ENCODE results near the gene ASH1L. TPM values are rescaled to one million over a fixed set of nuclear protein-coding genes. Genes with fewer than 3 reads are reported as not detected.

Gene ASH1L
- total RNA-seq, 1 donor from 2014 or later: 45.2 TPM

DNA sequence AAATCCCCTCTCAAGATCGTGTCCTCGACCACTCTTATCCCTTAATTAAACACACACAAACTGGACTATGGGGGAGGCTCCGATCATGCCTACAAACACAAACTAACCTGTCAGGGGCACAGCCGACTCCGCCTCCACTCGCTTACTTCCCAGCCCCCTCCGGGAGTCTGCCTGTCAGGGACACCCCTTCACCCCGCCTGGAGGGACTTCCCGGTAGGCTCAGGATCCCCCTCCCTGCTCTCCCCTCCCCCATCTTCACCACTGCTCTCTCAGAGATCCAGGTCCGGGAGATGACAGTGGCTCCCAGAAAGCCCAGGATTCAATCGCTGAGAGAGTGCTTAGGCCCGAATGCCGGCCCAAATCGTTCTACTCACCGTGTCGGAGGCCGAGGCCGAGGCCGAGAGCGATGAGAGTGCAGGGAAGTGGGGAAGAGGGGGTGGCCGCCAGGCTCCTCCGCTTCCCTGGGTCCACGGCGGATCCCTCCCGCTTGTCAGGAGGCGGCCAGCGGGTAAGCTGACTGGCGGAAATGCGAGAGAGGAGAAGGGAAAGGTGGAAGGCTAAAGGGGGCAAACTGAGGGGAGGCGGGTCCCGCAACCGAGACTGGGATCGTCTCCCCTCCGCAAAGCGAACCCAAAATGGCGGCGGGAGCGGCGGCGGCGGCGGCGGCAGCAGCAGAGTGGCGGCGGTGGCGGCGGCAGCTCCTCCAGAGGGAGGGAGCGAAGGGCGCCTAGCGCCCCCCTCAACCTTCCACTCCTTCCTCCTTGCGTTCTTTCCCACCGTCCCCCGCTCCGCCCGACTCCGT, 623 bp downstream of the ASH1L start:
- intact Hi-C loops (cut with micrococcal nuclease): loop anchor here (2.0 to 10.0 kb wide), 4 partner anchors 25 to 287 kb away; partner anchors contain the start of genes CLK2, DAP3, HCN3 and YY1AP1

DNA sequence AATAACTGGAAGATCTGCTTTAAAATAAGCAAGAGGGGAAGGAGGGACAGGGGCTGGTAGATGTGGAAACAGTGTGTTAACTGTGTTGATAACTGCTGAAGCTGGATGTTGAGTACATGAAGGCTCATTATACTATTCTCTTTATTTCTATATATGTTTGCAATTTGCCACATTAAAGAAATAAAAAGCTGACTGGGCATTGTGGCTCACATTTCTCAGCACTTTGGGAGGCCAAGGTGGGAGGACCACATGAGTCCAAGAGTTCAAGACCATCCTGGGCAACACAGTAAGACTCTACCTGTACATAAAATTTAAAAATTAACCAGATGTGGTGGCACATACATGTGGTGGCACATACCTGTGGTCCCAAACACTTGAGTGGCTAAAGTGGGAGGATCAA, 6.7 kb downstream of the ASH1L start:
- intact Hi-C loops (cut with micrococcal nuclease): loop anchor here (10.0 kb wide), 1 partner anchor 51 kb away; no protein-coding TSS in a partner anchor

DNA sequence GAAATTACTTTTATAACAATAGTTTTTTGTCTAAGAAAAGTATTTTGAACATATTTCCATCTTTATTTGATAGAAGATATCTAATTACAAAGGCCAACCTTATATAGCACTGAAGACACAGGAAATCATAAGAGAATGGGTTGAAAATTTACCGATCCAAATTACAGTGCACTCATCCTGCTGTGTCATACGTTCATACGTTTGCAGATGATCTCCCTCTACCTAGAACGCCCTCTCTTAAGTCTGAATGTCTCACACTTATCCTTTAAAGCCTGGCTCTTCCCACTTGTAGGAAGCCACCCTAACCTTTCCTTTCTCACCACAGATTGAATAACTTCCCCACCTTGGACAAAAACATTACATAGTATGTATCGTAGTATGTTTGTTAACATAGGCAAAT, 9.3 kb downstream of the ASH1L start:
- intact Hi-C loops (cut with micrococcal nuclease): loop anchor here (10.0 kb wide), 1 partner anchor 49 kb away; no protein-coding TSS in a partner anchor

DNA sequence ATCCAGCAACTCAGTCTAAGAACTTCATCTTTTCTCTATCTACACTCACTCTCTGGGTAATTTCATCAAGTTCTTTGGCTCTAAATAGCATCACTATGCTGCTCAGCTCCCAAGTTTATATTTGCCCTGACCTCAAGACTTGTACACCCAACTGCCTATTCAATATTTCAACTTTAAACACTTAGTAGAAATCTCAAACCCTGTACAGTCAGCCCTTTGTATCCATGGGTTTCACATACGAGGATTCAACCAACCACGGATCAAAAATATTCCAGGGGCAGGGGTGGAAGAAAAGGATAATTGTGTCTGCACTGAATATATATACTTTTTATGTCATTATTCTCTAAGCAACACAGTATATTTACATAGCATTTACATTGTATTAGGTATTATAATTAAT, 13.9 kb downstream of the ASH1L start:
- intact Hi-C loops (cut with micrococcal nuclease): no loop called here

DNA sequence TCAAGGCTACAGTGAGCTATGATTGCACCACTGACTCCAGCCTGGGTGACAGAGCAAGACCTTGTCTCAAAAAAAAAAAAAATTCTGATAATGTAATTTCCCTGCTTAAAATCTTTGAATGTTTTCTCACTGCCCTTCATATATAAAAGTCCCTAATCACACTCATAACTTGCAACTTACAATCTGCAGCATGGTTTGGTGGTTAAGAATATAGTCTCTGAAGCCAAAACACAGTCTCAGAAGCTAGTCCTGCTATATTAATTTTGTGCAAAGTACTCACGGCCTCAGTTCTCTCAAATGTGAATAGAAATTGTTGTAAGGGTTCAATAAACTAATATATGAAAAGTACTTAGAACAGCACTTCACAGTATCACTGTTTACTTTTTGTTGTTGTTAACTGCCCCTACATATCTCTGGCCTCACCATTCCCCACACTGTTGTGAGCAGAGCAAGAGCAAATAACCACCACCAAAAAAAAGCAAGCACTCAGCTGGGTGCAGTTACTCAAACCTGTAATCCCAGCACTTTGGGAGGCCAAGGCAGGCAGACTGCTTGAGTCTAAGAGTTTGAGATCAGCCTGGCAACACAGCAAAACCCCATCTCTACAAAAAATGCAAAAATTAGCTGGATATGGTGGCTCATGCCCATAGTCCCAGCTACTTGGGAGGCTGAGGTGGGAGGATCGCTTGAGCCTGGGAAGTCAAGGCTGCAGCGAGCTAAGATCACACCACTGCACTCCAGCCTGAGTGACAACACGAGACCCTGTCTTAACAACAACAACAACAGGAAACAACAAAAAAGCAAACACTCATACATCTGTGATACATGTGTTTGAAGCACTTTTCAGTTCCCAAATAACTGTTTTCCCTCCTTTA, 22.4 kb downstream of the ASH1L start:
- intact Hi-C loops (cut with micrococcal nuclease): no loop called here

DNA sequence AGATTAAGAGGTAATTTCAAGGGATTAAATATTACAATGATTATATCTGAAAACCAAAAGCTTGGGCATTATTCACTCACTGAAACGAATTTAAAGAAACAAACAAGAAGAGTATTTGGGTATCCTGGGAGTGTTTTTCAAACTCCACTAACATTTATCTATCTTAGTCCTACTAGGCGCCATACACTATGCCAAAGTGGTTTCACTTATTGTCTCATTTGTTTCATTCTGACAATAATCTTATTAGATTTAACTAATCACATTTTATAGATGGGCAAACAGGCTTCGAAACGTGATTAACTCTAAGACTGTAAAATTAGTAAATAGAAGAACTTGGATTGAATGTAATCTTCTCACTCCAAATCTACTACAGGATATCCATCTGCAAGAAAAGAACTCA, 25.4 kb downstream of the ASH1L start:
- intact Hi-C loops (cut with micrococcal nuclease): loop anchor here (2.0 kb wide), 1 partner anchor 26 kb away; the partner anchor contains the start of gene ASH1L

DNA sequence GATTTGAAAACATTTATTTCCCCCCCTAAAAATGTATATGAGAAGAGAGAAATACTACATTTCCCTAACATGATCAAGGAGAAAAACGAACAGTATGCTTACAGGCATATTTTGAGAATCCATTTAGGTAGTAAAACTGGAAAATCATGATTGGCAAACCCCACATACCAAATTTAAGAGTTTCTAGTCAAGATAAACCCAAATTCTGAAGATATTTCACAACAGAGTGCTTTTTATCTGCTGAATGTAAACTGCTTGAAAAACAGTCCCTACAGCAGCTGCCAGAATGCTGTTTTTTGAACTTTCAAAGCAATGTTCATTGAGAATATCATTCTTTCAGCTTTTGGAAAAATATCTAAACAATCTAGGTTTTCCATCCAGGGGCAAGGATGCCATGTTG, 31.0 kb downstream of the ASH1L start:
- intact Hi-C loops (cut with micrococcal nuclease): no loop called here

DNA sequence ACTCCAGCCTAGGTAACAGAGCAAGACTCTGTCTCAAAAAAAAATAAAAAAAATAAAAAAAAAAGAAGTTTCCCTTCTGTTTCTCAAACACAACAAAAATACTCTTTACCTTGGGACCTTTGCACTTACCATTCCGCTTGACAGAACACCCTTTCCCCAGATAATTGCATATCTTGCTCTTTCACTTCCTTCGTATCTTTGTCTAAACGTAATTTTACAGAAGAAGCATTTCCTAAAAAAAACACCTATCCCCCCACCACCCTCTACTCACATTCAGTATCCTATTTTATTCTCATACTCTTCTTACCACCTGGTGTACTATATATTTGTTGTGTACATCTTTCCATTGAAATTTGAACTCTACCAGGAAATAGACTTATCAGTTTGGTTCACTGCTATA, 32.7 kb downstream of the ASH1L start:
- intact Hi-C loops (cut with micrococcal nuclease): no loop called here

DNA sequence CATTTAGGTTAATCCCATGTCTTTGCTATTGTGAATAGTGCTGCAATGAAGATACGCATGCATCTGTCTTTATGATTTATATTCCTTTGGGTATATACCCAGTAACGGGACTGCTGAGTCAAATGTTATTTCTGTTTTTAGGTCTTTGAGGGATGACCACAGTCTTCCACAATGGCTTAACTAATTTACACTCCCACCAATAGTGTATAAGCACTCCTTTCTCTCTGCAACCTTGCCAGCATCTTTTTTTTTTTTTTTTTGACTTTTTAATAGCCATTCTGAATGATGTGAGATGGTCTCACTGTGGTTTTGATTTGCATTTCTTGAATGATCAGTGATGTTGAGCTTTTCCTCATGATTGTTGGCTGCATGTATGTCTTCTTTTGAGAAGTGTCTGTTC, 33.5 kb downstream of the ASH1L start:
- intact Hi-C loops (cut with micrococcal nuclease): no loop called here

DNA sequence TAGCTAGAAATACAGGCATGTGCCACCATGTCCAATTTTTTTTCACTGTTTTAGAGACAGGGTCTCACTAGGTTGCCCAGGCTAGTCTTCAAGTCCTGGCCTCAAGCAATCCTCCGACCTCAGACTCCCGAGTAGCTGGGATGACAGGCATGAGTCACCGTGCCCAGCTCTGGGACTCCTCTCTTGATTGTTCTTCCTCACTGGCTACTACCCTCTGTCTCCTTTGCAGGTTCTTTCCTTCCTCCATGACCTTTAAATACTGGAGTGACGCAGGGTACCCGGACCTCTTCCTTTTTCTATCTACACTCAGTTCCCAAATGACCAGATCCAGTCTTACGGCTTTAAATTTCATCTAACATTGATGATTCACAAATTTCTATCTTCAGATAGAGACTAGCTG, 34.9 kb downstream of the ASH1L start:
- intact Hi-C loops (cut with micrococcal nuclease): no loop called here

DNA sequence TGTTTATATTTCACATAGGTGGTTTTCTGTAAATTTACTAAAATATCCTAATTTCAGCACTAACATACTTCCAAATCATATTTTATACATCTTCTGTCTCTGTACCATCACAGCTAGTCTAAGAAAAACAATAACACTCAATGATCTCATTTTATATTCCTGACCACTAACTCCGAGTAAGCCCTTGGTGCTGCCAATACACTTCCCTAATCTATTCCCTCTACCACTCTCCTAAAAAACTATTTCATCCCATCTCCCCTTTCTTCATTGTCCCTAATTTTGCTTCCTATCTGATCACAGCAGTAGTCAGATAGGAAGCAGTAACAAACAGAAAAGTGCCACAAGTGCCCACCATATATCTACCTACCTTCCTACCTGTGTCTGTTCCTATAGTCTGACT, 36.2 kb downstream of the ASH1L start:
- intact Hi-C loops (cut with micrococcal nuclease): no loop called here

DNA sequence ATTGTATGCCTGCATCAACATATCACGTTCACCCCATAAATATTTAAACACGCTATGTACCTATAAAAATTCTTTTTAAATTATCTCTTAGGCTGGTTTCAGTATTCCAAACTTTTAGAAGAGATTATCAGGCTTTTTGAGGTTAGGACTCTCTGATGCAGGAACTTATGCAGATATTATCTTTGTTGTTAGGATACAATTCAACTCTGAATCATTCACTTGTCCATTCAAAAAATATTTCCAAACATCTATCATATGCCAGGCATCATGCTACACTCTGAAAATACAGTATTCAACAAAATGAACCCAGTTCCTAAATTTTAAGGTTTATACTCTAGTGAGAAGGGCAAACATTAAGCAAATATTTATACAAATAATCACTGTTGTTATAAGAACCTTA, 40.5 kb downstream of the ASH1L start:
- intact Hi-C loops (cut with micrococcal nuclease): no loop called here

DNA sequence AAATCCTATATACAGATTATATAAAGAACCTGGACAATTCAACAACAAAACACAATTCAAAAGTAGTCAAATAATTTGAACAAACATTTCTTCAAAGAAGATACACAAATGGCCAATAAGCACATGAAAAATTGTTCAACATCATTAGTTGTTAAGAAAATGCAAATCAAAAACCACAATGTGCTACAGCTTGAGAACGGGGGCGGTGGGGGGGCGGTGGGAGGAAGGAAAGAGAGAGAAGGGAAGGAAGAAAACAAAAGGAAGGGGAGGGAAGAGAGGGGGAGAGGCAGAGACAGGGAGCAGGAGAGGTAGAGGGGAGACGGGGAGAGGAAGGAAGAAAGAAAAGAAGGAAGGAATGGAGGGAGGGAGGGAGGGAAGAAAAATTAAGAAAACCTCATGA, 44.1 kb downstream of the ASH1L start:
- intact Hi-C loops (cut with micrococcal nuclease): loop anchor here (10.0 kb wide), 1 partner anchor 194 kb away; the partner anchor contains the start of gene RUSC1

DNA sequence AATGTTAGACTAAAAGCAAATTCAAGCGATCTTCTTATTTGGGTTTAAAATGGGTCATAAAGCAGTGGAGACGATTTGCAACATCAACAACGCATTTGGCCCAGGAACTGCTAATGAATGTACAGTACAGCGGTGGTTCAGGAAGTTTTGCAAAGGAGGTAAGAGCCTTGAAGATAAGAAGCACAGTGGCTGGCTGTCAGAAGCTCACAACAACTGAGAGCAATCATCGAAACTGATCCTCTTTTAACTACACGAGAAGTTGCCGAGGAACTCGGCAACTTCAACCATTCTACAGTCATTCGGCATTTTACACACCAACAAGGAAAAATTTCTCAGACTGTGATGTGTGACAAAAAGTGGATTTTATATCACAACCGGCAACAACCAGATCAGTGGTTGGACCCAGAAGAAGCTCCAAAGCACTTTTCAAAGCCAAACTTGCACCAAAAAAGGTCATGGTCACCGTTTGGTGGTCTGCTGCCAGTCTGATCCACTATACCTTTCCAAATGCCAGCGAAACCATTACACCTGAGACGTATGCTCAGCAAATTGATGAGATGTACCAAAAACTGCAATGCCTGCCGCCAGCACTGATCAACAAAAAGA, 47.9 kb downstream of the ASH1L start:
- intact Hi-C loops (cut with micrococcal nuclease): loop anchor here (10.0 kb wide), 1 partner anchor 190 kb away; the partner anchor contains the start of gene RUSC1

DNA sequence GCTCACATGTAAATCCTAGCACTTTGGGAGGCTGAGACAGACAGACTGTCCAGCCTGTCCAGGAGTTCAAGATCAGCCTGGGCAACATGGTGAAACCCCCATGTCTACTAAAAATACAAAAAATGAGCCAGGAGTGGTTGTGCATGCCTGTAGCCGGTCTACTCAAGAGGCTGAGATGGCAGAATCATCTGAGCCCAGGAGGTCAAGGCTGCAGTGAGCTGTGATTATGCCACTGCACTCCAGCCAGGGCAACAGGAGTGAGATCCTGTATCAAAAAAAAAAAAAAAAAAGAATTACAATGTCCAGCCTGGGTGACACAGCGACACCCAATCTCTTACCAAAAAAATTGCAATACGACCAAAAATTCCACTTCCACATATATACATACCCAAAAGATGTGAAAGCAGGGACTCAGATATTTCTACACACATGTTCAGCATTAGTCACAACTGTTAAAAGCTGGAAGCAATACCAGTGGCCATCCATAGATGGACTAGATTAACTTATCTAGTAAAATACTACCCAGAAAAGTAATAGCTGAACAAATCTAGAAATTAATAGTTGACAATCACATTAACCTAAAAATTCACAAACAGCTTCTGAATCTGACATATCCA, 49.2 kb downstream of the ASH1L start:
- intact Hi-C loops (cut with micrococcal nuclease): loop anchor here (10.0 kb wide), 1 partner anchor 189 kb away; the partner anchor contains the start of gene RUSC1

DNA sequence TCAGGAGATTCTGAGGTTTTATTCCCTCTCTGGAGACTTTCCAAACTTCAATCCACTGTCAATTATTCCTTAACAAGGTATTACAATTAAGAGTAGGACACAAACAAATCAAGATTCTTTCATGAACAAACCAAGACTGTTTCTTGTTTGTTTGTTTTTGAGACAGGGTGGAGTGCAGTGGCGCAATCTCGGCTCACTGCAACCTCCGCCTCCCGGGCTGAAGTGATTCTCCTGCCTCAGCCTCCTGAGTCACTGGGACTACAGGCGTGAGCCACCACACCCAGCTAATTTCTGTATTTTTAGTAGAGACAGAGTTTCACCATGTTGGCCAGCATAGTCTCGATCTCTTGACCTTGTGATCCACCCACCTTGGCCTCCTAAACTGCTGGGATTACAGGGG, 51.2 kb downstream of the ASH1L start:
- intact Hi-C loops (cut with micrococcal nuclease): loop anchor here (10.0 kb wide), 1 partner anchor 187 kb away; the partner anchor contains the start of gene RUSC1

DNA sequence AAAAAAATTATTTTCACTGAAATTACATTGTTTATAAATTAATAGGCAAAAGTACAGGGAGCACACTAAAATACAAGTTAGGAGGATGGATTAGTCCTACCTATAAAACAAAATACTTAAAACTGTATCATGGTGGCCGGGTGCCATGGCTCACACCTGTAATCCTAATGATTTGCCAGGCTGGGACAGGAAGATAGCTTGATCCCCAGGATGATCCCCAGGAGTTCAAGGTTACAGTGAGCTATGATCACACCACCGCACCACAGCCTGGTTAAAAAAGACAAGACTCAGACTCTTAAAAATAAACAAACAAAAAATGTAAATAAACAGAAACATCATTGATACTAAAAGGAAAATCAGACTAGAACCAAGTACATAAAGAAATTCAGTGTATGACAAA, 53.5 kb downstream of the ASH1L start:
- intact Hi-C loops (cut with micrococcal nuclease): loop anchor here (10.0 kb wide), 1 partner anchor 46 kb away; no protein-coding TSS in a partner anchor

DNA sequence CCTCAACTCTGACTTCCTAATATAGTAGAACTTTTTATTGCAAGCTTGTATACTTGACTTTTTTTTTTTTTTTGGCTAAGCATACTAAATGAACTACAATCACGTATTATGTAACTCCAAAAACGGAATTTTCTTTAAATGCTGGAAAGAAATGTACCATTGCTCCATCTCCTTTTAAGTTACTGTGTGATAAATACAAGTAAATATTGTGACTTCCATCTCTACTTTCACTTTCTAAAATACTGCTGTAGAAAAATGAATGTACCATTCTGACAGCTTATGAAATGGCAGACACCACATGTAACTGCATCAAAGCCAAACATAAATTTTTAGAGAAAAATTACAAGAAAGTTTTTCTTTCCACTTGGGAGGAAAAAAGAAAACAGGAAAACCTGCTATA, 54.7 kb downstream of the ASH1L start:
- intact Hi-C loops (cut with micrococcal nuclease): loop anchor here (10.0 kb wide), 1 partner anchor 47 kb away; no protein-coding TSS in a partner anchor

DNA sequence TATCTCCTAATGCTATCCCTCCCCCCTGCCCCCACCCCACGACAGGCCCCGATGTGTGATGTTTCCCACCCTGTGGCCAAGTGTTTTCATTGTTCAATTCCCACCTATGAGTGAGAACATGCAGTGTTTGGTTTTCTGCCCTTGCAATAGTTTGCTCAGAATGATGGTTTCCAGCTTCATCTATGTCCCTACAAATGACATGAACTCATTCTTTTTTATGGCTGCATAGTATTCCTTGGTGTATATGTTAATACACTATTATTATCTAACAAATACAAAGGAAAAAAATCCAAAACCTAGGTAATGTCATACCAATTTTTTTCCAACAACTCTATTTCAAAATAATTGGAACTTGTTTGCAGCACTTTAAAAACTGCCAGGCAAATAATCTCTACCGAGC, 56.6 kb downstream of the ASH1L start:
- intact Hi-C loops (cut with micrococcal nuclease): loop anchor here (10.0 kb wide), 1 partner anchor 49 kb away; no protein-coding TSS in a partner anchor

DNA sequence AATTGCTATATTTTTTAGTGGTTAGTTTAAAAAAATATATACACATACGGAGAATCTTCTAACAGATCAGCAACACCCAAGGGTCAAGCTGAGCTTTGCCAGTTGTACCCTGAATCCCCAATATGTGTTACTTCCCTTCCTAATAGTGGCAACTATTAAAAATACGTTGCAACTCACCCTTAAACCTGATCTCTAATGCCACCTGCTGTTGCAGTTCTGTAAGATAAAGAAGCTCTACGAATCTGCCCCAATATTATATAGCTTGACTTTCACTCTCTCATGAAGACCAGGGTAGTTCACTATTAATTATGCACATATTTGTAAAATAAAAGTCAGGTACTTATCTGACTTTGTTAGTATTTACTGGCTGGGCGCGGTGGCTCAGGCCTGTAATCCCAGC, 58.4 kb downstream of the ASH1L start:
- intact Hi-C loops (cut with micrococcal nuclease): loop anchor here (10.0 kb wide), 1 partner anchor 51 kb away; no protein-coding TSS in a partner anchor

All from T-helper 2 cell treated with Interferon-gamma antibody and Interleukin-4, amounts not matched to agents 100 ng/mL and 5 ng/mL, for 36 hours (primary cell).